Measurements from ENCODE around the gene PCARE. TPM values are rescaled to one million over a fixed set of nuclear protein-coding genes. Genes with fewer than 3 reads are reported as not detected.

The PCARE gene
- total and polyA plus RNA-seq, 2 donors (not counting 1 experiment from before 2014, with no cell fraction given), result not detected

DNA sequence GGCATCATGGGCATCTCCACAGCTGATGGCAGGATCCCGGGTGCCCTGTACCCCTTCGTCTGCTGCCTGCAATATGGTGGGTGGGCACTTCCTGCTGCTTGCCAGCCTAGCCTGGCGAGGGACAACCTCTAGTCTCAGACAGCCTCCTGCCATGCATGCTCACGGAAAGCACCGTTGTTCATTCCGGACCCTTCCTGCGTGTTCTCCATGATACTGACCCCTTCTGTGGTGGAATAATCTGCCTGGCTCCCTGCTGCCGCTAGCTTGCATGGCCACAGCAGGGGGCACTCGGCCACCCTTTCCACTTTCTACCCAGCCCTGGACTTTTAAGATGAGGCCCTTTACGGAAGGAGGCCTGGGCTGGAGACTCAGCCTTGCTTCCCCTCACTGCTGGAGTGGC, 12.0 kb downstream of the PCARE start:
- no peak overlapping the region for H3K27ac ChIP-seq (ENCODE audit: low read length in 2 of 2)
- DNase-seq, result no peak
- H3K27me3 ChIP-seq (replicated peaks in 1 of 4; ENCODE audit: control extremely low read depth in 1 of 4, control insufficient read depth in 3 of 4, insufficient read depth in 4 of 4, low read length in 3 of 4), result no peaks in the 10 kb centered on the region
- Mint-ChIP-seq H3K27ac (no peak overlapping the region), H3K27me3 (no peaks in the 10 kb centered on the region), H3K4me3 (no peak overlapping the region), H3K9me3 (ENCODE audit: insufficient read depth) (no peaks in the 10 kb centered on the region), H3K4me1 (no peaks in the 10 kb centered on the region)
- H4K20me1 ChIP-seq (ENCODE audit: control insufficient read depth, insufficient read depth, low read length, poor library complexity, severe bottlenecking), result no peaks in the 10 kb centered on the region
- no peak overlapping the region for H3K4me3 ChIP-seq (ENCODE audit: control extremely low read depth in 1 of 5, extremely low read depth in 1 of 5, insufficient read depth in 1 of 5, low read depth in 2 of 5, low read length in 4 of 5)
- H3K9ac ChIP-seq (ENCODE audit: low read length), result no peak overlapping the region
- intact Hi-C loops (cut with micrococcal nuclease), result no loop called here
- TF ChIP-seq EZH2 (IDR thresholded peaks at IDR 0.05; ENCODE audit: borderline replicate concordance, insufficient read depth, low read depth, low read length, poor library complexity, severe bottlenecking), result no peak
- TF ChIP-seq, protein P1, sequence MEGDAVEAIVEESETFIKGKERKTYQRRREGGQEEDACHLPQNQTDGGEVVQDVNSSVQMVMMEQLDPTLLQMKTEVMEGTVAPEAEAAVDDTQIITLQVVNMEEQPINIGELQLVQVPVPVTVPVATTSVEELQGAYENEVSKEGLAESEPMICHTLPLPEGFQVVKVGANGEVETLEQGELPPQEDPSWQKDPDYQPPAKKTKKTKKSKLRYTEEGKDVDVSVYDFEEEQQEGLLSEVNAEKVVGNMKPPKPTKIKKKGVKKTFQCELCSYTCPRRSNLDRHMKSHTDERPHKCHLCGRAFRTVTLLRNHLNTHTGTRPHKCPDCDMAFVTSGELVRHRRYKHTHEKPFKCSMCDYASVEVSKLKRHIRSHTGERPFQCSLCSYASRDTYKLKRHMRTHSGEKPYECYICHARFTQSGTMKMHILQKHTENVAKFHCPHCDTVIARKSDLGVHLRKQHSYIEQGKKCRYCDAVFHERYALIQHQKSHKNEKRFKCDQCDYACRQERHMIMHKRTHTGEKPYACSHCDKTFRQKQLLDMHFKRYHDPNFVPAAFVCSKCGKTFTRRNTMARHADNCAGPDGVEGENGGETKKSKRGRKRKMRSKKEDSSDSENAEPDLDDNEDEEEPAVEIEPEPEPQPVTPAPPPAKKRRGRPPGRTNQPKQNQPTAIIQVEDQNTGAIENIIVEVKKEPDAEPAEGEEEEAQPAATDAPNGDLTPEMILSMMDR (IDR thresholded peaks at IDR 0.05), result no peak
- H3K4me2 ChIP-seq (replicated peaks; ENCODE audit: low read depth, low read length, poor library complexity, severe bottlenecking), result no peak overlapping the region
- ChIA-PET POLR2A (no interaction called here), CTCF (no interaction called here)
- no peaks in the 10 kb centered on the region for H3K4me1 ChIP-seq (ENCODE audit: control insufficient read depth in 2 of 2, insufficient read depth in 2 of 2, low read length in 2 of 2)
- no peaks in the 10 kb centered on the region for H3K36me3 ChIP-seq (replicated peaks in 1 of 2; ENCODE audit: control extremely low read depth in 1 of 2, control insufficient read depth in 1 of 2, extremely low read depth in 1 of 2, insufficient read depth in 2 of 2, low read length in 1 of 2)
- WGBS (ENCODE audit: insufficient coverage), result 94% methylated on average over 9 of the region's 10 CpGs
- no peak overlapping the region for H2AFZ ChIP-seq (ENCODE audit: insufficient read depth, low read depth, low read length, poor library complexity, severe bottlenecking)
- no peaks in the 10 kb centered on the region for H3K9me3 ChIP-seq (ENCODE audit: control extremely low read depth in 1 of 3, control insufficient read depth in 2 of 3, insufficient read depth in 1 of 3, low read length in 2 of 3)
- no peaks in the 10 kb centered on the region for H3K79me2 ChIP-seq (ENCODE audit: control insufficient read depth, insufficient read depth, low read length)
- no peak for ATAC-seq (ENCODE audit: low read depth)

DNA sequence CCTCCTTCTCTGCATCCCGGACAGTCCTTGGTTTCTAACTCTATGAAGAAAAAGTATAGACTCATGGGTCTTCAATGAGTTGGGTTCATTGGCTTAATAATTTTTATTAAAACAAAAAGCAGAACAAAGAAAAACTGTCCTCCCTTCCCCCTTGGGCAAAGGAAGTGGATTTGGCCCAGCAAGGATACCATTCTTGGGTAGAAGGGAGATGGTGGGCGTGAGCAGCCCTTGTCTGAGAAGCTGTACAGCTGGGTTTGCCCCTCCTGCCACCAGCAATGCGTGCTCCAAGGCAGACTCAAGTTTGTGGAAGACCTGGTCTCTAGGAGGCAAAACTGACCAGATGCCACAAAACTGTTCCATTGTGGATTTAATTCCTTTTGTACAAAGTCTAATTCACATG, 12.7 kb downstream of the PCARE start:
- no peaks in the 10 kb centered on the region for H3K4me1 ChIP-seq (ENCODE audit: control insufficient read depth in 2 of 2, insufficient read depth in 2 of 2, low read length in 2 of 2)
- H3K9ac ChIP-seq (ENCODE audit: low read length), result no peak overlapping the region
- intact Hi-C loops (cut with micrococcal nuclease), result no loop called here
- no peak overlapping the region for H3K4me3 ChIP-seq (ENCODE audit: control extremely low read depth in 1 of 5, extremely low read depth in 1 of 5, insufficient read depth in 1 of 5, low read depth in 2 of 5, low read length in 4 of 5)
- TF ChIP-seq, protein P1 (IDR thresholded peaks at IDR 0.05), result no peak
- TF ChIP-seq EZH2 (IDR thresholded peaks at IDR 0.05; ENCODE audit: borderline replicate concordance, insufficient read depth, low read depth, low read length, poor library complexity, severe bottlenecking), result no peak
- Mint-ChIP-seq H3K9me3 (ENCODE audit: insufficient read depth) (no peaks in the 10 kb centered on the region), H3K27me3 (no peaks in the 10 kb centered on the region), H3K4me1 (no peaks in the 10 kb centered on the region), H3K4me3 (no peak overlapping the region), H3K27ac (no peak overlapping the region)
- H3K36me3 ChIP-seq (replicated peaks in 1 of 2; ENCODE audit: control extremely low read depth in 1 of 2, control insufficient read depth in 1 of 2, extremely low read depth in 1 of 2, insufficient read depth in 2 of 2, low read length in 1 of 2), result no peaks in the 10 kb centered on the region
- no peak overlapping the region for H2AFZ ChIP-seq (ENCODE audit: insufficient read depth, low read depth, low read length, poor library complexity, severe bottlenecking)
- H4K20me1 ChIP-seq (ENCODE audit: control insufficient read depth, insufficient read depth, low read length, poor library complexity, severe bottlenecking), result no peaks in the 10 kb centered on the region
- no peaks in the 10 kb centered on the region for H3K79me2 ChIP-seq (ENCODE audit: control insufficient read depth, insufficient read depth, low read length)
- H3K9me3 ChIP-seq (ENCODE audit: control extremely low read depth in 1 of 3, control insufficient read depth in 2 of 3, insufficient read depth in 1 of 3, low read length in 2 of 3), result no peaks in the 10 kb centered on the region
- CTCF ChIA-PET, result no interaction called here
- no peak for ATAC-seq (ENCODE audit: low read depth)
- H3K27me3 ChIP-seq (replicated peaks in 1 of 4; ENCODE audit: control extremely low read depth in 1 of 4, control insufficient read depth in 3 of 4, insufficient read depth in 4 of 4, low read length in 3 of 4), result no peaks in the 10 kb centered on the region
- H3K27ac ChIP-seq (ENCODE audit: low read length in 2 of 2), result no peak overlapping the region
- 80% methylated on average over 2 of the region's 3 CpGs for WGBS (ENCODE audit: insufficient coverage)
- H3K4me2 ChIP-seq (replicated peaks; ENCODE audit: low read depth, low read length, poor library complexity, severe bottlenecking), result no peak overlapping the region
- no peak for DNase-seq
- POLR2A ChIA-PET, result no interaction called here

Data from B cell (primary cell).